Ectodermal cell (in vitro differentiated cells): Measurements from ENCODE around the gene THUMPD2.

Experiments
- H3K27ac ChIP-seq: 2 replicates; pipeline ENCODE4 v1.7.0; 2013; ENCODE audit warnings: mild to moderate bottlenecking, low read depth, low read length; ENCODE audit not compliant: insufficient read depth, poor library complexity, severe bottlenecking
- H3K27me3 ChIP-seq: 2 replicates; pipeline ENCODE4 v1.7.0; 2013; ENCODE audit warnings: mild to moderate bottlenecking, low read length; ENCODE audit not compliant: insufficient read depth, control insufficient read depth, poor library complexity, severe bottlenecking
- H3K36me3 ChIP-seq: one replicate; pipeline ENCODE4 v1.7.0; 2013; ENCODE audit warnings: low read length; ENCODE audit not compliant: control insufficient read depth, insufficient read depth
- H3K4me1 ChIP-seq: one replicate; pipeline ENCODE4 v1.7.0; 2013; ENCODE audit warnings: low read length; ENCODE audit not compliant: control insufficient read depth, insufficient read depth
- H3K4me3 ChIP-seq: 2 replicates; pipeline ENCODE4 v1.7.0; 2013; ENCODE audit warnings: low read depth, low read length, control low read depth; ENCODE audit not compliant: insufficient read depth
- H3K9me3 ChIP-seq: 2 replicates; pipeline ENCODE4 v1.7.0; 2013; ENCODE audit warnings: mild to moderate bottlenecking, low read length, moderate library complexity; ENCODE audit not compliant: control insufficient read depth
- WGBS, 2 experiments: methylation state at CpG; one replicate each; pipeline ENCODE4 v1.1.7; 2013; ENCODE audit warnings: missing lambda C conversion rate in 2 of 2; 5-methylcytosine and 5-hydroxymethylcytosine counted together

The THUMPD2 gene

DNA sequence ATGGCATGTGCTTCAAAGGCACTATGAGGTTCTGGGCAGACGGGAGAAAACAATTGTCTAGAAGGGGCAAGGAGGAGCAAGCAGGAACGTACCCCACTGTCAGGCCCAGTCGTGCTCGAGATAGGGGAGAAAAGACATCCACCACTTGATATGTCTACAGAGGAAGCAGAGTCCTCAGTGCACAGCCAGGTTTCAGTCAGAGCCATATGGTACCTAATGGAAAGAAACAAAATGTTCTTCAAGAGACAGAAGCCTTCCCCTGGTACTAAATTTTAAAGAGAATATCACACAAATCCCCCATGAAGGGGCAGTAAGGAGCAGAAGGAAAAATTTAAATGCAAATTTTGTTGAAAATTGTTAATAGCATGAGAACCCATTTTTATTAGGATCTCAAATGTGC, 21.9 kb downstream of the THUMPD2 start:
- WGBS, 2 experiments: 86 to 95% methylated on average over 4 of the region's 4 CpGs
- Histone ChIP-seq H3K27me3 (no peaks in the 10 kb centered on the region), H3K4me3 (no peak overlapping the region), H3K9me3 (no peaks in the 10 kb centered on the region), H3K27ac (no peak overlapping the region), H3K36me3 (peaks cover 7% of the 10 kb centered on the region), H3K4me1 (no peaks in the 10 kb centered on the region)

- no CpG with 5 or more reads among the region's 1 CpG for WGBS, 2 experiments
- H3K27ac ChIP-seq: no peak overlapping the region
These were observed 23.6 kb downstream of the THUMPD2 start for GRCh38 chr2:39755466-39755865.

DNA sequence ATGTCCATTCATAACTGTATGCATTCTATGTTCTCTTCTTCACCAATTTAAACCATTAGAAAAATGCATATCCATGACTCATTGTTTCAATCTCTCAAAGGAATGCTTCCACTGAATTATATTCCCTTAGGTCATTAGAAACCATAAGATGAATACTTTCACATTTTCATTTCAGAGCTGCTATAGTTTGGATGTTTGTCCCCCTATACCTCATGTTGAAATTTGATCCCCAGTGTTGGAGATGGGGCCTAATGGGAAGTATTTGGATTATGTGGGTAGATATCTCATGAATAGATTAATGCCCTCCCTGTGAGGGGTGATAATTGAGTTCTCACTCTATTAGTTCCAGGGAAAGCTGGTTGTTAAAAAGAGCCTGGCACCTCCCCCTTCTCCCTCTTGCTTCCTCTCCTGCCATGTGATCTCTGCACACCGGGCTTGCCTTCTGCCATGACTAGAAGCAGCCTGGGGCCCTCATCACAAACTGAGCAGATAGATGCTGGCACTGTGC, 35.7 kb downstream of the THUMPD2 start:
- no peaks in the 10 kb centered on the region for H3K27me3 ChIP-seq
- H3K36me3 ChIP-seq: peaks cover 15% of the 10 kb centered on the region
- 58 to 65% methylated on average over 1 of the region's 1 CpG for WGBS, 2 experiments
- H3K9me3 ChIP-seq: no peaks in the 10 kb centered on the region
- no peaks in the 10 kb centered on the region for H3K4me1 ChIP-seq
- no peak overlapping the region for H3K27ac ChIP-seq
- no peak overlapping the region for H3K4me3 ChIP-seq

More at GRCh38 chr2:39755466-39755865, 23.6 kb downstream of the THUMPD2 start:
- Histone ChIP-seq H3K27me3 (no peaks in the 10 kb centered on the region), H3K4me3 (no peak overlapping the region), H3K9me3 (no peaks in the 10 kb centered on the region), H3K4me1 (no peaks in the 10 kb centered on the region), H3K36me3 (peaks cover 13% of the 10 kb centered on the region)

- no peak overlapping the region for H3K4me3 ChIP-seq
- H3K27me3 ChIP-seq: no peaks in the 10 kb centered on the region
- no peak overlapping the region for H3K27ac ChIP-seq
- WGBS, 2 experiments: no CpG with 5 or more reads among the region's 1 CpG
- no peaks in the 10 kb centered on the region for H3K9me3 ChIP-seq
- peaks cover 15% of the 10 kb centered on the region for H3K36me3 ChIP-seq
- H3K4me1 ChIP-seq: no peaks in the 10 kb centered on the region
These were observed 37.2 kb downstream of the THUMPD2 start for GRCh38 chr2:39741871-39742270.

DNA sequence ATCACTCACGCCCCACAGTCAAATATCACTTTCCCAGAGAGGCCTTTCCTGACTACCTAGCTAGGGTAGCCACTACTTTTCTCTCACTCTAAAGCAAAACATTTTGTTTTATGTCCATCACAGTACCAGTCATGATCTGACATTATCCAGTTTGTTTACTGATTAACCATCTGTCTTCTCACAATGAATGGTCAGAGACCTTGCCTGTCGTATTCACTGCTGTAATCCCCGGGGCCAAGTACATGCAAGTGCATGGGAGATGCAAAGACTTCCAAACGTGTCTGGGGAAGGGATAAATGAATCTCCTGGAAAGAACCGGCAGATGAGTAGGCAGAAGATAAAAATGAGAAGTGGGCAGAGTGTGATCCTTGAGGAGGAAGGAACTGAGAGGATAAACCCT, 39.7 kb downstream of the THUMPD2 start:
- H3K27ac ChIP-seq: no peak overlapping the region
- H3K9me3 ChIP-seq: no peaks in the 10 kb centered on the region
- H3K36me3 ChIP-seq: peaks cover 22% of the 10 kb centered on the region
- no peaks in the 10 kb centered on the region for H3K4me1 ChIP-seq
- 84 to 89% methylated on average over 5 of the region's 5 CpGs for WGBS, 2 experiments
- no peak overlapping the region for H3K4me3 ChIP-seq
- no peaks in the 10 kb centered on the region for H3K27me3 ChIP-seq

GRCh38 chr2:39738936-39739335, 40.1 kb downstream of the THUMPD2 start:
- no peak overlapping the region for H3K27ac ChIP-seq
- WGBS, 2 experiments: 87 to 90% methylated on average over 2 of the region's 2 CpGs

GRCh38 chr2:39737661-39738060, 41.4 kb downstream of the THUMPD2 start:
- Histone ChIP-seq H3K4me3 (no peak overlapping the region), H3K27me3 (no peaks in the 10 kb centered on the region), H3K4me1 (no peaks in the 10 kb centered on the region), H3K36me3 (peaks cover 22% of the 10 kb centered on the region), H3K9me3 (no peaks in the 10 kb centered on the region), H3K27ac (no peak overlapping the region)
- 25 to 32% methylated on average over 8 of the region's 8 CpGs for WGBS, 2 experiments

More at GRCh38 chr2:39738936-39739335, 40.1 kb downstream of the THUMPD2 start:
- H3K4me3 ChIP-seq: no peak overlapping the region
- H3K36me3 ChIP-seq: peaks cover 22% of the 10 kb centered on the region
- no peaks in the 10 kb centered on the region for H3K4me1 ChIP-seq
- H3K27me3 ChIP-seq: no peaks in the 10 kb centered on the region
- H3K9me3 ChIP-seq: no peaks in the 10 kb centered on the region

- no peaks in the 10 kb centered on the region for H3K9me3 ChIP-seq
- no peak overlapping the region for H3K27ac ChIP-seq
- peaks cover 18% of the 10 kb centered on the region for H3K36me3 ChIP-seq
- no peaks in the 10 kb centered on the region for H3K4me1 ChIP-seq
- no peaks in the 10 kb centered on the region for H3K27me3 ChIP-seq
- H3K4me3 ChIP-seq: no peak overlapping the region
- WGBS, 2 experiments: 88 to 89% methylated on average over 6 of the region's 6 CpGs
These were observed 42.4 kb downstream of the THUMPD2 start for GRCh38 chr2:39736640-39737039.

DNA sequence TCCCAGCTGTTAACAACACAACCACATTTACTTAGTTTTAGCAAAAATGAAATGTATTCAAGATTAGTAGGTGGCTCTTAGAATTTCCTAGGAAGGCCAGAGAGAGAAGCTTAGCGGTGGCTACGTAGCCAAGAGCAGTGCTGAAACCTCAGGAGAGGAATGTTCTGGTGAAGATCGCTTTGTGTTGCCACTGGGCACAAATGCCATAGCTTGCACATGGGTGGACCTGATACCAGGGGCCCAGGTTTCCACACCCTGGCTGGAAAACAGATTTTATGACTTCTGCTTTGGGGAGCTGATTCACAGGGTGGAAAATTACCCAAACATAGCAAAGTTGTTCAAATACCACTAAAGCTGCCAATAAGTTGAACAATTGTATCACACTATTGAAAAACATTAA, 43.4 kb downstream of the THUMPD2 start:
- WGBS, 2 experiments: 91 to 95% methylated on average over 3 of the region's 3 CpGs
- H3K4me3 ChIP-seq: no peak overlapping the region
- no peak overlapping the region for H3K27ac ChIP-seq
- H3K27me3 ChIP-seq: no peaks in the 10 kb centered on the region
- no peaks in the 10 kb centered on the region for H3K9me3 ChIP-seq
- peaks cover 15% of the 10 kb centered on the region for H3K36me3 ChIP-seq
- H3K4me1 ChIP-seq: no peaks in the 10 kb centered on the region

DNA sequence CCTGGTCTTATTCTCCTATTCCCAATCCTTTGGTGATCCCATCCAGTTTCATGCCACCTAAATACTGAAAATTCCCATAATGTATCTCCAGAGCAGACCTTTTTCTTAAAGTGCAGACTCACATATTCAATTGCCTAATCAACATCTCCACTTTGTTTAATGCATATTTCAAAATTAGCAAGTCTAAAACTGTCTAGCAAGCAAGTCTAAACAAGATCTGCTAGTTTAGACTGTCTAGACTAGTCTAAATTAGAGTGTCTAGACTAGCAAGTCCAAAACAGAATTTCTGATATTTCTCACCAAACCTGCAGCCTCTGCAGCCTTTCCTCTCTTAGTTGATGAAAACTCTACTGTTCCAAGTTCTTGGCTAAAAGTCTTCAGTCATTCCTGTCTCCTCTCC, 44.6 kb downstream of the THUMPD2 start:
- Histone ChIP-seq H3K9me3 (no peaks in the 10 kb centered on the region), H3K4me3 (no peak overlapping the region), H3K27me3 (no peaks in the 10 kb centered on the region), H3K27ac (no peak overlapping the region), H3K4me1 (no peaks in the 10 kb centered on the region), H3K36me3 (peaks cover 7% of the 10 kb centered on the region)
